Measurements from ENCODE around the gene TMEM238L.
"Not testable (repeated sequence)": the region's sequence is repeated elsewhere in the genome, so short reads cannot be mapped to it uniquely, and the experiment has no call there.

Gene TMEM238L

GRCh38 chr17:10803830-10804475 lies at the start of gene TMEM238L:
TMEM238L (minus strand) TSS chr17:10804099; CDS start chr17:10803963, 136 bp downstream.
- DNase-seq (ENCODE audit: low spot score): no peak

- not testable (repeated sequence) for DNase-seq (ENCODE audit: low spot score)
These were observed 42.7 kb upstream of the TMEM238L start for GRCh38 chr17:10846636-10847035.

GRCh38 chr17:10845388-10845751 lies 41.5 kb upstream of the TMEM238L start:
- DNase-seq (ENCODE audit: low spot score): no peak

GRCh38 chr17:10844621-10845387 lies 40.9 kb upstream of the TMEM238L start:
- peak; percentile 74 for DNase-seq (ENCODE audit: low spot score)

- no peak for DNase-seq (ENCODE audit: low spot score)
These were observed 39.9 kb upstream of the TMEM238L start for GRCh38 chr17:10843811-10844210.

- DNase-seq (ENCODE audit: low spot score): no peak
These were observed 38.8 kb upstream of the TMEM238L start for GRCh38 chr17:10842658-10843057.

- no peak for DNase-seq (ENCODE audit: low spot score)
These were observed 34.8 kb upstream of the TMEM238L start for GRCh38 chr17:10838682-10839081.

GRCh38 chr17:10837921-10838320 lies 34.0 kb upstream of the TMEM238L start, which contains the start of gene PIRT:
PIRT (minus strand) TSS chr17:10838087; CDS start chr17:10825645, 12,442 bp downstream.
- no peak for DNase-seq (ENCODE audit: low spot score)

GRCh38 chr17:10836966-10837590 lies 33.2 kb upstream of the TMEM238L start:
- no peak for DNase-seq (ENCODE audit: low spot score)

GRCh38 chr17:10836145-10836544 lies 32.2 kb upstream of the TMEM238L start:
- DNase-seq (ENCODE audit: low spot score): no peak

- no peak for DNase-seq (ENCODE audit: low spot score)
These were observed 27.8 kb upstream of the TMEM238L start for GRCh38 chr17:10831696-10832095.

GRCh38 chr17:10827898-10828552 lies 24.1 kb upstream of the TMEM238L start:
- no peak for DNase-seq (ENCODE audit: low spot score)

- DNase-seq (ENCODE audit: low spot score): no peak
These were observed 21.0 kb upstream of the TMEM238L start for GRCh38 chr17:10824874-10825273.

GRCh38 chr17:10821770-10822169 lies 17.9 kb upstream of the TMEM238L start:
- no peak for DNase-seq (ENCODE audit: low spot score)

- no peak for DNase-seq (ENCODE audit: low spot score)
These were observed 17.2 kb upstream of the TMEM238L start for GRCh38 chr17:10821054-10821453.

GRCh38 chr17:10815319-10815718 lies 11.4 kb upstream of the TMEM238L start:
- no peak for DNase-seq (ENCODE audit: low spot score)

GRCh38 chr17:10814075-10814474 lies 10.2 kb upstream of the TMEM238L start:
- no peak for DNase-seq (ENCODE audit: low spot score)

- no peak for DNase-seq (ENCODE audit: low spot score)
These were observed 8.8 kb upstream of the TMEM238L start for GRCh38 chr17:10812674-10813073.

GRCh38 chr17:10809605-10810004 lies 5.7 kb upstream of the TMEM238L start:
- no peak for DNase-seq (ENCODE audit: low spot score)

GRCh38 chr17:10807704-10808128 lies 3.8 kb upstream of the TMEM238L start:
- no peak for DNase-seq (ENCODE audit: low spot score)

GRCh38 chr17:10806545-10807262 lies 2.8 kb upstream of the TMEM238L start:
- no peak for DNase-seq (ENCODE audit: low spot score)

GRCh38 chr17:10805911-10806310 lies 2.0 kb upstream of the TMEM238L start:
- no peak for DNase-seq (ENCODE audit: low spot score)
